ENCODE results near the gene ADAM15. TPM values are rescaled to one million over a fixed set of nuclear protein-coding genes. Genes with fewer than 3 reads are reported as not detected.

ADAM15 gene
- total RNA-seq, 1 experiment from 2014 or later, result 41.7 TPM

DNA sequence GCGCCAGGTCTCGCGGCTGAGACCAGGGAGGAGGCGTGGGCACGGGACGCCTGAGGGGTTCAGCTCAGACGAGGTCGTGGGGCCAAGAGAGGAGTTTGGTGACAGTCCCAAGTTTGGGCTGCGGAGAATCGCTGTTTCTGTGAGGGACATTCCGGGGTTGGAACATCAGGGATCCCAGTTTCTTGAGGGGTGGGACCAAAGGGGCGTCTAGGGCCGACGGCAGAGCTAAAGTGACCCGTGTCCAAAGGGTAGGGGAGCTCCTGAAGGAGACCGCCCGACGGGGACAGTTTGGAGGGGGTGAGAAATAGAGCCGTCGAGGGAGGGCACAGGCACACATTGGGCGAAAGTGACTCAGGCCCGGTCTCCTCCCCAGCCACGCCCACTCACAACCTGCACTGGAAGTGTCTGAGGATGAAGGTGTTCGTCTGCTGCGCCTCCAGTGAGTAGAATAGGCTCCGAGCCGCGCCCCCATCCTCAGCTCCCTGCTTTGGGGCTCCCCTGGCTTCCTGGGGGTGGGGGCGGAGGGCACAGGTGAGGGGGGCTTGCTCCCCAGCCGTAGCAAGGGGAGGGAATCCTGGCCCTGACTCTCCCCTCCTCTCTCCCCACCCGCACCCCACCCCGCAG lies 34.5 kb downstream of the ADAM15 start:
- Histone ChIP-seq H3K27ac (ENCODE audit: low read length) (peak overlapping the region; percentile 71), H3K36me3 (ENCODE audit: control insufficient read depth, insufficient read depth, low read length) (no peaks in the 10 kb centered on the region; the same call in 1 of the 2 replicates), H3K4me3 (ENCODE audit: low read depth in 2 of 2, low read length in 2 of 2) (peak overlapping the region; percentile 66 to 75), H3K27me3 (ENCODE audit: control insufficient read depth, insufficient read depth, low read length) (peaks cover 6% of the 10 kb centered on the region), H3K9me3 (ENCODE audit: control insufficient read depth, insufficient read depth, low read depth, low read length) (no peaks in the 10 kb centered on the region), H3K4me1 (ENCODE audit: control insufficient read depth, insufficient read depth, low read length) (peaks cover 18% of the 10 kb centered on the region)
- in situ Hi-C loops (cut with HindIII; ENCODE audit: low pct_unique_long_range_greater_than_20kb, low sequenced_read_pairs), result no loop called here
- intact Hi-C loops (cut with micrococcal nuclease; ENCODE audit: unreplicated experiment), result no loop called here
- ChIA-PET POLR2A (interaction anchor here (0.6 kb wide), 2 partner anchors 99 to 115 kb away, joined by 3 read pairs; partner anchors contain the start of gene SHC1), CTCF (interaction anchor here (0.5 to 2.0 kb wide), 16 partner anchors 10 to 865 kb away, joined by 3 to 21 read pairs (median 4); partner anchors contain the start of genes ADAM15 and EFNA4)
- TF ChIP-seq, protein P1, sequence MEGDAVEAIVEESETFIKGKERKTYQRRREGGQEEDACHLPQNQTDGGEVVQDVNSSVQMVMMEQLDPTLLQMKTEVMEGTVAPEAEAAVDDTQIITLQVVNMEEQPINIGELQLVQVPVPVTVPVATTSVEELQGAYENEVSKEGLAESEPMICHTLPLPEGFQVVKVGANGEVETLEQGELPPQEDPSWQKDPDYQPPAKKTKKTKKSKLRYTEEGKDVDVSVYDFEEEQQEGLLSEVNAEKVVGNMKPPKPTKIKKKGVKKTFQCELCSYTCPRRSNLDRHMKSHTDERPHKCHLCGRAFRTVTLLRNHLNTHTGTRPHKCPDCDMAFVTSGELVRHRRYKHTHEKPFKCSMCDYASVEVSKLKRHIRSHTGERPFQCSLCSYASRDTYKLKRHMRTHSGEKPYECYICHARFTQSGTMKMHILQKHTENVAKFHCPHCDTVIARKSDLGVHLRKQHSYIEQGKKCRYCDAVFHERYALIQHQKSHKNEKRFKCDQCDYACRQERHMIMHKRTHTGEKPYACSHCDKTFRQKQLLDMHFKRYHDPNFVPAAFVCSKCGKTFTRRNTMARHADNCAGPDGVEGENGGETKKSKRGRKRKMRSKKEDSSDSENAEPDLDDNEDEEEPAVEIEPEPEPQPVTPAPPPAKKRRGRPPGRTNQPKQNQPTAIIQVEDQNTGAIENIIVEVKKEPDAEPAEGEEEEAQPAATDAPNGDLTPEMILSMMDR (IDR thresholded peaks at IDR 0.05), result no peak
- no peak for TF ChIP-seq SIN3A (IDR thresholded peaks at IDR 0.05; ENCODE audit: borderline replicate concordance, insufficient read depth, low read depth, low read length)
- TF ChIP-seq POLR2AphosphoS5 (IDR thresholded peaks at IDR 0.05; ENCODE audit: low read depth, low read length), result no peak
- no peak for TF ChIP-seq TCF7L2 (IDR thresholded peaks at IDR 0.05; ENCODE audit: low read depth, low read length)
- TF ChIP-seq, protein P2, sequence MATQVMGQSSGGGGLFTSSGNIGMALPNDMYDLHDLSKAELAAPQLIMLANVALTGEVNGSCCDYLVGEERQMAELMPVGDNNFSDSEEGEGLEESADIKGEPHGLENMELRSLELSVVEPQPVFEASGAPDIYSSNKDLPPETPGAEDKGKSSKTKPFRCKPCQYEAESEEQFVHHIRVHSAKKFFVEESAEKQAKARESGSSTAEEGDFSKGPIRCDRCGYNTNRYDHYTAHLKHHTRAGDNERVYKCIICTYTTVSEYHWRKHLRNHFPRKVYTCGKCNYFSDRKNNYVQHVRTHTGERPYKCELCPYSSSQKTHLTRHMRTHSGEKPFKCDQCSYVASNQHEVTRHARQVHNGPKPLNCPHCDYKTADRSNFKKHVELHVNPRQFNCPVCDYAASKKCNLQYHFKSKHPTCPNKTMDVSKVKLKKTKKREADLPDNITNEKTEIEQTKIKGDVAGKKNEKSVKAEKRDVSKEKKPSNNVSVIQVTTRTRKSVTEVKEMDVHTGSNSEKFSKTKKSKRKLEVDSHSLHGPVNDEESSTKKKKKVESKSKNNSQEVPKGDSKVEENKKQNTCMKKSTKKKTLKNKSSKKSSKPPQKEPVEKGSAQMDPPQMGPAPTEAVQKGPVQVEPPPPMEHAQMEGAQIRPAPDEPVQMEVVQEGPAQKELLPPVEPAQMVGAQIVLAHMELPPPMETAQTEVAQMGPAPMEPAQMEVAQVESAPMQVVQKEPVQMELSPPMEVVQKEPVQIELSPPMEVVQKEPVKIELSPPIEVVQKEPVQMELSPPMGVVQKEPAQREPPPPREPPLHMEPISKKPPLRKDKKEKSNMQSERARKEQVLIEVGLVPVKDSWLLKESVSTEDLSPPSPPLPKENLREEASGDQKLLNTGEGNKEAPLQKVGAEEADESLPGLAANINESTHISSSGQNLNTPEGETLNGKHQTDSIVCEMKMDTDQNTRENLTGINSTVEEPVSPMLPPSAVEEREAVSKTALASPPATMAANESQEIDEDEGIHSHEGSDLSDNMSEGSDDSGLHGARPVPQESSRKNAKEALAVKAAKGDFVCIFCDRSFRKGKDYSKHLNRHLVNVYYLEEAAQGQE (IDR thresholded peaks at IDR 0.05; ENCODE audit: insufficient read depth in 1 of 2, low read depth in 2 of 2, low read length in 1 of 2), result no peak
- peak; percentile 52 for ATAC-seq
- DNase-seq (ENCODE audit: low read depth, low spot score), result no peak
- BruUV-seq (replicated peaks), result no TSS peak

DNA sequence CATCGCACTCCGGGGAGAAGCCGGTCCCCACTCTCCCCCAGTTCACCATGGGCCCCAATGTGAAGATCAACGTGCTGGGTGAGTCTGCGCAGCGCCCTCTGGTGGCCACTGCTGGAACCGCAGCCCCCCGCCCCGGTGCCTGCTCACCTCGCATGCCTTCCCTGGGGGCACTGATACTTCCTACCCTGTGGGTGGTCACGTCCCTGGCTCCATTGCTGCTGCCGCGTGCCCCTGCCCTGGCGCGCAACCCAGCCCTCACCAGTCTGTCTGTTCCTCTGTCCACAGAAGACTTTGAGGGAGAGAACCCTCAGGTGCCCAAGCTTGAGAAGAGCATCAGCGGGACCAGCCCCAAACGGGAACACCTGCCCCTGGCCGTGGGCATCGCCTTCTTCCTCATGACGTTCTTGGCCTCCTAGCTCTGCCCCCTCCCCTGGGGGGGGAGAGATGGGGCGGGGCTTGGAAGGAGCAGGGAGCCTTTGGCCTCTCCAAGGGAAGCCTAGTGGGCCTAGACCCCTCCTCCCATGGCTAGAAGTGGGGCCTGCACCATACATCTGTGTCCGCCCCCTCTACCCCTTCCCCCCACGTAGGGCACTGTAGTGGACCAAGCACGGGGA lies 35.1 kb downstream of the ADAM15 start:
- peak overlapping the region; percentile 66 to 75; a peak in 3 of 4 replicates for H3K4me3 ChIP-seq (ENCODE audit: low read depth in 2 of 2, low read length in 2 of 2)
- no TSS peak for BruUV-seq (replicated peaks)
- no peak for TF ChIP-seq POLR2AphosphoS5 (IDR thresholded peaks at IDR 0.05; ENCODE audit: low read depth, low read length)
- TF ChIP-seq, protein P1 (IDR thresholded peaks at IDR 0.05), result peak; percentile 99
- peaks cover 17% of the 10 kb centered on the region for H3K4me1 ChIP-seq (ENCODE audit: control insufficient read depth, insufficient read depth, low read length)
- in situ Hi-C loops (cut with HindIII; ENCODE audit: low pct_unique_long_range_greater_than_20kb, low sequenced_read_pairs) (no loop called here), intact Hi-C loops (cut with micrococcal nuclease; ENCODE audit: unreplicated experiment) (no loop called here)
- H3K9me3 ChIP-seq (ENCODE audit: control insufficient read depth, insufficient read depth, low read depth, low read length), result no peaks in the 10 kb centered on the region
- no peak for DNase-seq (ENCODE audit: low read depth, low spot score)
- POLR2A ChIA-PET, result interaction anchor here (0.6 kb wide), 2 partner anchors 99 to 116 kb away, joined by 3 read pairs; partner anchors contain the start of gene SHC1
- peak; percentile 17; the same call in 1 of the 2 replicates for ATAC-seq
- H3K27me3 ChIP-seq (ENCODE audit: control insufficient read depth, insufficient read depth, low read length), result peaks cover 4% of the 10 kb centered on the region
- CTCF ChIA-PET, result interaction anchor here (0.7 to 2.0 kb wide), 3 partner anchors 9 to 43 kb away, joined by 4 to 11 read pairs (median 7); partner anchors contain the start of gene ADAM15
- no peaks in the 10 kb centered on the region for H3K36me3 ChIP-seq (ENCODE audit: control insufficient read depth, insufficient read depth, low read length)
- H3K27ac ChIP-seq (ENCODE audit: low read length), result no peak overlapping the region
